BLaER1 treated with 17β-estradiol and CSF1 and Interleukin-3, amounts not matched to agents 10 nM and 100 nM (cell line): ENCODE data around the gene TTLL5.

Experiments used
- H3K27ac ChIP-seq, 11 experiments: shearing (Covaris generic); formaldehyde crosslinking; 2 replicates each; pipeline ENCODE4 v1.8.1; 2022
- H3K27me3 ChIP-seq, 11 experiments: shearing (Covaris generic); formaldehyde crosslinking; 2 replicates each; pipeline ENCODE4 v1.8.1; 2022
- H3K36me3 ChIP-seq, 11 experiments: shearing (Covaris generic); formaldehyde crosslinking; 2 replicates each; pipeline ENCODE4 v1.8.1; 2022
- H3K4me1 ChIP-seq, 10 experiments: shearing (Covaris generic); formaldehyde crosslinking; 2 replicates each; pipeline ENCODE4 v1.8.1; 2022
- H3K4me2 ChIP-seq, 11 experiments: shearing (Covaris generic); formaldehyde crosslinking; 2 replicates each; pipeline ENCODE4 v1.8.1; 2022
- H3K4me3 ChIP-seq, 10 experiments: shearing (Covaris generic); formaldehyde crosslinking; 2 replicates each; pipeline ENCODE4 v1.8.1; 2022
- H3K9ac ChIP-seq, 11 experiments: shearing (Covaris generic); formaldehyde crosslinking; 2 replicates each; pipeline ENCODE4 v1.8.1; 2022
- H3K9me3 ChIP-seq, 11 experiments: shearing (Covaris generic); formaldehyde crosslinking; replicated peaks in 1 of 11; 2 replicates each; pipeline ENCODE4 v1.8.1; 2022
- H4K20me1 ChIP-seq, 11 experiments: shearing (Covaris generic); formaldehyde crosslinking; 2 replicates each; pipeline ENCODE4 v1.8.1; 2022
- Cebpa-rat ChIP-seq, 11 experiments: shearing (Covaris generic); IDR thresholded peaks; 2 replicates each; pipeline ENCODE4 v1.8.1; 2022

Gene TTLL5

DNA sequence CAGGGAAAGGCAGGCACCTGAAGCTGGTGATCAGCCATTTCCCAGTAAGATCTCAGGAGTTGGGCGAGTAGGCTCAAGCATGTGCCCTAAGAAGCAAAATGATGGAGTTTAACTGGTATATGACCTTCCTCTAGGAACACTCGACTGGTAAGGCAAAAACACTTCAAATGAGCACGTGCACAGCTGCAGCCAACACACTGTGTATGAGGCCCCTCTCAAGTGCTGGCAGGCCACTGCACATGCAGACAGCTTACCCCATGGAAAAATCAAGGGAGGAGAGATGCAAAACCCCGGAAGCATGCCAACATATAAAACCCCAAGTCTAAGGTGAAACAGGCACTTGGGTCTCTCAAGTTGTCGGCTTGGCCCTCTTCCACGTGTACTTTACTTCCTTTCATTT is 39.2 kb downstream of the TTLL5 start:
- H3K36me3 ChIP-seq: peaks cover 46 to 97% (median 83%) of the 10 kb centered on the region in 11 experiments
- H3K4me2 ChIP-seq: peak overlapping the region in 2 of 11 experiments; percentile 60 to 74; a peak in 2 of 22 replicates
- H3K27ac ChIP-seq: no peak overlapping the region
- H3K27me3 ChIP-seq: no peaks in the 10 kb centered on the region
- no peak overlapping the region for H3K4me3 ChIP-seq
- peaks cover 0 to 38% (median 2%) of the 10 kb centered on the region in 10 experiments; a peak in 8 of 20 replicates for H3K4me1 ChIP-seq
- peaks cover 1 to 11% (median 9%) of the 10 kb centered on the region in 11 experiments for H3K9me3 ChIP-seq
- no peaks in the 10 kb centered on the region for H4K20me1 ChIP-seq
- H3K9ac ChIP-seq: no peak overlapping the region
- TF ChIP-seq Cebpa-rat (IDR thresholded peaks at IDR 0.05): no peak

- peaks cover 0 to 33% (median 2%) of the 10 kb centered on the region in 10 experiments; a peak in 8 of 20 replicates for H3K4me1 ChIP-seq
- H4K20me1 ChIP-seq: no peaks in the 10 kb centered on the region
- H3K4me2 ChIP-seq: no peak overlapping the region
- TF ChIP-seq Cebpa-rat (IDR thresholded peaks at IDR 0.05): no peak
- H3K4me3 ChIP-seq: no peak overlapping the region
- H3K9ac ChIP-seq: no peak overlapping the region
- H3K9me3 ChIP-seq: peaks cover 0 to 10% (median 7%) of the 10 kb centered on the region in 11 experiments; a peak in 10 of 22 replicates
- H3K27ac ChIP-seq: no peak overlapping the region
- H3K36me3 ChIP-seq: peaks cover 52 to 98% (median 83%) of the 10 kb centered on the region in 11 experiments
- no peaks in the 10 kb centered on the region for H3K27me3 ChIP-seq
These were observed 41.1 kb downstream of the TTLL5 start for GRCh38 chr14:75702122-75702521.

DNA sequence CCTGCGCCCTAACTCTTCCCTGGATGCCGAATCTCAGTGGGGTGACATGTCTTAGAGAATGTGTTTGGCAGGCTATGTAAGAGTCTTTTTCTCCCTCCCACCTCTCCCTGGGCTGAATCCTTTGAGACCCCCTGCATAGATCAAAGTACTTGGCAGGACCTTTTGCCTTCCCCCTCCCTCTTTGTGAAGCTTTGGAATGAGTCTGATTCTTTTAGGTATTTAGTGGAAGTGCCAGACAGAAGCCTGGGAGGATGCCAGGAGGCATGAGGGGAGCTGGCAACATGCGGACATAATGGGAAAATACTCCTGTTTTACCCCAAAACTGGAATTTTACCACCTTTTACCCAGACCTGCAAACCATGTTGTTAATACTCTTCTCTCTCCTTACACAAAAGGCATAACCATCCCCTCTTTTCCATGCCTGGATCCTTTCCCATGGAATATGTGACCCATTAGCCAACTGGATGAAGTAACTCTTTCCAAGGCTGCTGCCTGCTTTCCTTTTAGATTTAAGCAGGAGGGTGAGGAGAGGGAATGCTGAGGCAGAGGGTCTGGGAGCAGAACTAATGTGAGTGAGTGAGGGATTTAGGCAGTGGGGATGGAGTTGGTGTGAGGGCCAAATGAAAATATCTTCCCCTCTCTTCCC is 41.7 kb downstream of the TTLL5 start:
- Histone ChIP-seq H3K9me3 (peaks cover 0 to 10% (median 7%) of the 10 kb centered on the region in 11 experiments; a peak in 10 of 22 replicates), H3K4me1 (peaks cover 0 to 27% (median 2%) of the 10 kb centered on the region in 10 experiments; a peak in 8 of 20 replicates), H3K4me3 (no peak overlapping the region), H4K20me1 (no peaks in the 10 kb centered on the region), H3K36me3 (peaks cover 52 to 95% (median 83%) of the 10 kb centered on the region in 11 experiments), H3K27ac (no peak overlapping the region), H3K4me2 (no peak overlapping the region), H3K27me3 (no peaks in the 10 kb centered on the region), H3K9ac (no peak overlapping the region)
- no peak for TF ChIP-seq Cebpa-rat (IDR thresholded peaks at IDR 0.05)

GRCh38 chr14:75703467-75703866 is 42.4 kb downstream of the TTLL5 start:
- Histone ChIP-seq H3K9me3 (peaks cover 0 to 10% (median 7%) of the 10 kb centered on the region in 11 experiments; a peak in 10 of 22 replicates), H3K36me3 (peaks cover 60 to 95% (median 83%) of the 10 kb centered on the region in 11 experiments)

GRCh38 chr14:75705014-75705413 is 44.0 kb downstream of the TTLL5 start:
- no peak for TF ChIP-seq Cebpa-rat (IDR thresholded peaks at IDR 0.05)
- Histone ChIP-seq H3K4me2 (no peak overlapping the region), H3K27ac (no peak overlapping the region), H4K20me1 (no peaks in the 10 kb centered on the region), H3K4me1 (peaks cover 0 to 4% (median 0%) of the 10 kb centered on the region in 10 experiments; a peak in 3 of 20 replicates), H3K27me3 (no peaks in the 10 kb centered on the region), H3K4me3 (no peak overlapping the region), H3K9ac (no peak overlapping the region), H3K36me3 (peaks cover 60 to 92% (median 79%) of the 10 kb centered on the region in 11 experiments), H3K9me3 (peaks cover 0 to 8% (median 6%) of the 10 kb centered on the region in 11 experiments; a peak in 10 of 22 replicates)

More at GRCh38 chr14:75703467-75703866, 42.4 kb downstream of the TTLL5 start:
- no peak for TF ChIP-seq Cebpa-rat (IDR thresholded peaks at IDR 0.05)
- Histone ChIP-seq H3K27me3 (no peaks in the 10 kb centered on the region), H3K9ac (no peak overlapping the region), H3K4me2 (no peak overlapping the region), H3K4me3 (no peak overlapping the region), H4K20me1 (no peaks in the 10 kb centered on the region), H3K27ac (no peak overlapping the region), H3K4me1 (peaks cover 0 to 19% (median 2%) of the 10 kb centered on the region in 10 experiments; a peak in 8 of 20 replicates)

DNA sequence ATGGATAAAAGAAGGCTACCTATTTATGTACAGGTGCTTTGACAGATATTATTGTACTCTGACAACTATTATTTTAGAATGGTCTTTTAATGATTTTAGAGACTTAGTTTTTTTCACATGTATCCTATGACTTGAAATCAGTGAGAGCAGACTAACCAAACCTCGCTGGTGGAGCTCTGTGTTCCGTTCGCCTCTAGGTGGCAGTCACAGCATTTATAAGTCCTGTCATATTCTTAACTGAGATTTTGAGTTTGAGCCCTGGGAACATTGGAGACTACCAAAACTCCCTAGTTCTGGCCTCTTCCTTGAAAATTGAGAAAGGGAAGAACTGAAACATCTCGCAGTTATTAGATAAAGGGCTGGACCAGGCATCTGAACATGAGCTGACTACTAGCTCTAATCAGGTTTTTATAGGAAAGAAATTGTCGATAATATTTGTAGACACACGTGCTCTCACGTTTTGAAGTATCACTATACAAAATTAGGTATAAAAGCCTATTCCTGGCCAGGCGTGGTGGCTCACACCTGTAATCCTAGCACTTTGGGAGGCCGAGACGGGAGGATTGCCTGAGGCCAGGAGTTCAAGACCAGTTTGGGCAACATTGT is 48.3 kb downstream of the TTLL5 start:
- no peaks in the 10 kb centered on the region for H3K27me3 ChIP-seq
- H4K20me1 ChIP-seq: no peaks in the 10 kb centered on the region
- no peak for TF ChIP-seq Cebpa-rat (IDR thresholded peaks at IDR 0.05)
- no peak overlapping the region for H3K4me3 ChIP-seq
- peaks cover 26 to 90% (median 58%) of the 10 kb centered on the region in 11 experiments for H3K36me3 ChIP-seq
- no peaks in the 10 kb centered on the region for H3K9me3 ChIP-seq
- H3K27ac ChIP-seq: no peak overlapping the region
- no peak overlapping the region for H3K9ac ChIP-seq
- H3K4me1 ChIP-seq: no peaks in the 10 kb centered on the region
- H3K4me2 ChIP-seq: no peak overlapping the region

GRCh38 chr14:75711105-75711795 is 50.2 kb downstream of the TTLL5 start:
- TF ChIP-seq Cebpa-rat (IDR thresholded peaks at IDR 0.05): no peak
- Histone ChIP-seq H3K27me3 (no peaks in the 10 kb centered on the region), H4K20me1 (no peaks in the 10 kb centered on the region), H3K27ac (no peak overlapping the region), H3K9ac (no peak overlapping the region; a peak in 1 of 22 replicates), H3K9me3 (no peaks in the 10 kb centered on the region), H3K36me3 (peaks cover 14 to 71% (median 41%) of the 10 kb centered on the region in 11 experiments; a peak in 21 of 22 replicates), H3K4me1 (peaks cover 0 to 16% (median 0%) of the 10 kb centered on the region in 10 experiments; a peak in 6 of 20 replicates), H3K4me2 (no peak overlapping the region), H3K4me3 (no peak overlapping the region)

GRCh38 chr14:75711796-75712211 is 50.8 kb downstream of the TTLL5 start:
- no peak overlapping the region; a peak in 1 of 22 replicates for H3K9ac ChIP-seq

DNA sequence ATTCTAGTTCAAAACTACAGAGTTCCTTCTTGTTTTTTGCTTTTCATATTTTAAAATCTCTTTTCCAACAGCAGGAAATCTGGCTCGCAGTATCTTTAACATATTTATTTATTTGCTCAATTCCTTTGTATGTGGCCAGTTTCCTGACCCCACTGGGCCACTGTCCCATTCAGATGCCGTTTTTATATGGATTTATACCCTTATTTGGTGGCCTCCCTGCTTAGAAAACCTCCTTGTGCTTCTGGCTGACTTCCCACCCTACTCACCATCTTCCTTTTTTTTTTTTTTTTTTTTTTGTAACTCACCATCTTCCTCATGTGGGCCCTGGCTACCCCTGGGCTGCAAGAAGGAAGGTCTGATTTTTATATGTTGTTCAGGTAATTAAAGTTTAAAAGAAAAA is 53.9 kb downstream of the TTLL5 start:
- no peaks in the 10 kb centered on the region for H4K20me1 ChIP-seq
- H3K9ac ChIP-seq: no peak overlapping the region
- H3K4me1 ChIP-seq: peaks cover 0 to 28% (median 0%) of the 10 kb centered on the region in 10 experiments; a peak in 6 of 20 replicates
- no peaks in the 10 kb centered on the region for H3K9me3 ChIP-seq
- H3K36me3 ChIP-seq: peaks cover 30 to 78% (median 52%) of the 10 kb centered on the region in 11 experiments
- peak overlapping the region in 2 of 11 experiments; percentile 35 to 62; a peak in 2 of 22 replicates for H3K4me2 ChIP-seq
- no peak overlapping the region for H3K4me3 ChIP-seq
- TF ChIP-seq Cebpa-rat (IDR thresholded peaks at IDR 0.05): no peak
- no peak overlapping the region for H3K27ac ChIP-seq
- no peaks in the 10 kb centered on the region for H3K27me3 ChIP-seq

More at GRCh38 chr14:75711796-75712211, 50.8 kb downstream of the TTLL5 start:
- H3K36me3 ChIP-seq: peaks cover 14 to 73% (median 40%) of the 10 kb centered on the region in 11 experiments; a peak in 21 of 22 replicates
- H3K4me1 ChIP-seq: peaks cover 0 to 21% (median 0%) of the 10 kb centered on the region in 10 experiments; a peak in 6 of 20 replicates
- no peaks in the 10 kb centered on the region for H3K9me3 ChIP-seq
- H3K27me3 ChIP-seq: no peaks in the 10 kb centered on the region
- no peak for TF ChIP-seq Cebpa-rat (IDR thresholded peaks at IDR 0.05)
- no peaks in the 10 kb centered on the region for H4K20me1 ChIP-seq
- no peak overlapping the region for H3K4me2 ChIP-seq
- H3K4me3 ChIP-seq: no peak overlapping the region
- no peak overlapping the region for H3K27ac ChIP-seq
